RCC 7860 (cell line): ENCODE measurements around the gene USP2.

ENCODE experiments used
- DNase-seq: peaks from one replicate; pipeline ENCODE4 v3.0.0-alpha.2; 2015; ENCODE audit warnings: low spot score
- FAIRE-seq: peaks from 2 replicates; lab custom pipeline; 2012; peaks lifted over from hg19 to GRCh38; lab: Jason Lieb, UNC

Gene USP2

GRCh38 chr11:119307974-119308373 lies 73.5 kb downstream of the USP2 start:
- no peak for DNase-seq
- FAIRE-seq = no peak

- FAIRE-seq (no peak), DNase-seq (no peak)
Measured at GRCh38 chr11:119307219-119307618, 74.3 kb downstream of the USP2 start.

- no peak for FAIRE-seq
- no peak for DNase-seq
Measured at GRCh38 chr11:119306373-119306890, 75.1 kb downstream of the USP2 start.

- no peak for DNase-seq
- FAIRE-seq = no peak
Measured at GRCh38 chr11:119305556-119306372, 75.7 kb downstream of the USP2 start.
